HuH-7.5 (cell line): Measurements from ENCODE around the gene TTC32.

ENCODE experiments used
- DNase-seq: peaks from one replicate; pipeline ENCODE4 v3.0.0; 2011; ENCODE audit warnings: low spot score

Gene TTC32

DNA sequence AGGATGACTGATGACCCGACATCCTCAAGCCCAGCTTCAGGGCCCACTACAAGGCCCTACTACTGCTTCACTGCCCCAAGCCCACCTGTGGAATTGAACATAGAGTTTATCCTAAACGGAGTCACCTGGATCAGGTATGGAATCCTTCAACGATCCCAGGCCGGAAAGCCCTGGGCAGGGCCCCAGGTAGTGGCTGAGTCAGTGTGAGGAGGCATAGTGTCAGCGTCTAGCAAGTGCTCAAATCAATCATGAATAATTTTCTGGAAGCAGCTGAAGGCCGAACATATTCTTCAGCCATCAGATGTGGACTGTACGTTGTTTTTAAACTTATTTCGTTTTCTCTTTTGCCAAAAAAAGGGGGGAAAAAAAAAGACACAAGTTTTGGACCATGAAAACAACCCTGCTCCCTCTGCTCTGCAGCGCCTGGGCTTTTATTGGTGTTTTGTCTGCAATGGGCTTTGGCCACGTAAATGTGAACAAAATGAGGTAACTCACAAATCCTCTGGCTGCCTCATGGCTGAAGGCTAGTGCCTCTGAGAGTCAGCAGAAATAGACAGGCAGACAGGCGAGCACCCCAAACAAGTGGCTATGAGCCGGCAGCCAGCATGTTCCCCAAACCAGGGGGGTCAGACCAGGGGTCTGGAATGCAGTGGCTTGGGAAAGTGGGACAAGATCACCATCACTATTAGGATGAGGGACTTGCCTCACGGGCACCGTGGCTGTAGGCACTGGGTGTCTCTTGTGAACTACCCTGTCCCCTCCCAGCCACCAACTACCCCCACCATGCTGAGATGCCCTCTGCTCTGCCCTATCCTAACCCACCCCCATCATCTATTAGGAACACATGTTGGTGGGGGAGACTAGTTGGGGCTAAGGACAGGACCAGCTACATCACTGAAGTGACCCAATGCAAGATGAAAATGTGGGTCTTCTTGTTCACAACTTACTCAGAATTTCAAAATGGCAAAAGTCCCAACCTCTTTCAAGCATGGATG lies 51.4 kb downstream of the TTC32 start:
- no peak for DNase-seq

DNA sequence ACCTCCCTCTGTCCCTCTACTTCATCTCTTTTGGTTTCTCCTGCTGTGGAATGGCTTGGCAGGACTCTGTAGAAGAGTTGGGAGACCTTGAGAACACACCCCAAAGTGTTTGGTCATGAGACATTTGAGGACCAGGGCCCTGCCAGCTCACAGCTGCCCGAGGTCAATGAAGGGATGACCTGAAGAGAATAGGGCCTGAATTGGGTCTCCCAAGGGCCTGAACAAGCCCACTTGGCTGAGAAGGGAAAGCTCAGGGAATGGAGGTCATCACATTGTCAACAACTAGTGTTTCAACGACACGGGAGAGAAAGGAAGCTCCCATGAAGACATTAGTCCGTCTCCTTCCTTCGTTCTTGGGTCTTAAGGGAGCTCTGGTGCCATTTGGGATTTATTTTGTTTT lies 52.8 kb downstream of the TTC32 start:
- DNase-seq, result no peak

DNA sequence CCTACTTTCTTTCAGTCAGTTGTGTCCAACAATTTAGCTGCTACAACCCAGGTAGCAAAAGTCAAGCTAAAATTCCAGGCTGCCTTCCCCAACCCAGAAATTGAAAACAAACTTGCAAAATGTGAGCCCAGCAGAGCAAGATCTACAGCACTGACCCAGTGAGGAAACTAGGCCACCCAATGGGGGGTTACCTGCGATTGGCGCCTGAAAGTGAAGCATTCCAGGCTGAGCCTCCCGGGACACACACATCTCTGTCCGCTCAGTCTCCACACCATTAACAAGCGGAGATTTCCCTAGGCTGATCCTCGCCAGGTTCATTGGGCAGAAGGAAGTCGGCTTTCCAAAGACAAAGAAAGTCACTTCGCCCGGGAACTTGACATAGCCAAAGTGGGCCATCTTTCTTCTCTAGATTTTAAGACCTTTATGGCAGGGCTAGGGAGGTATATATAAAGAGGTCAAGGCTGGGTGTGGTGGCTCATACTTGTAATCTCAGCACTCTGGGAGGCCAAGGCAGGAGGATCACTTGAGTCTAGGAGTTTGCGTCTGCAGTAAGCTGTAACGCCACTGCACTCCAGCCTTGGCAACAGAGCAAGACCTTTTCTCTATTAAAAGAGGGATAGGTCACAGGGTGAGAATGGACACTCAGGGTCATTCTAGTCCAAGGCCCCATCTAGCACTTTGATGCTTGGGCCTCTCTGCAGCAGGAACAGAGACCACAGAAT lies 53.6 kb downstream of the TTC32 start:
- DNase-seq, result no peak

- no peak for DNase-seq
Measured at GRCh38 chr2:19847486-19847885, 54.3 kb downstream of the TTC32 start.
